WTC11 (cell line): ENCODE data around the gene ARMC9.

Source experiments
- CREM ChIP-seq: sonication (generic); formaldehyde crosslinking; IDR thresholded peaks from 2 replicates; pipeline ENCODE4 v1.8.1; 2022; ENCODE audit warnings: mild to moderate bottlenecking, missing genetic modification reagents, moderate library complexity
- EMX1 ChIP-seq: fragments of 250-450 bp; sonication (Bioruptor Pico); IDR thresholded peaks from 2 replicates; pipeline ENCODE4 v1.8.0; 2021; ENCODE audit warnings: mild to moderate bottlenecking
- ETV6 ChIP-seq: sonication (generic); formaldehyde crosslinking; IDR thresholded peaks from 2 replicates; pipeline ENCODE4 v1.8.1; 2022; ENCODE audit warnings: mild to moderate bottlenecking, missing genetic modification reagents
- GABPB1 ChIP-seq: sonication (generic); formaldehyde crosslinking; IDR thresholded peaks from 2 replicates; pipeline ENCODE4 v1.8.1; 2023; ENCODE audit warnings: mild to moderate bottlenecking, missing genetic modification reagents
- JUN ChIP-seq: sonication (generic); formaldehyde crosslinking; IDR thresholded peaks from 2 replicates; pipeline ENCODE4 v1.8.0; 2023; ENCODE audit warnings: mild to moderate bottlenecking, missing genetic modification reagents
- RELA ChIP-seq: sonication (generic); formaldehyde crosslinking; IDR thresholded peaks from 2 replicates; pipeline ENCODE4 v1.8.1; 2022; ENCODE audit warnings: missing genetic modification reagents, mild to moderate bottlenecking, borderline replicate concordance
- SP1 ChIP-seq: sonication (generic); formaldehyde crosslinking; conservative IDR thresholded peaks from 2 replicates; pipeline ENCODE4 v1.8.1; 2022; ENCODE audit warnings: missing genetic modification reagents
- ZNF263 ChIP-seq: sonication (generic); formaldehyde crosslinking; IDR thresholded peaks from 2 replicates; pipeline ENCODE4 v1.8.1; 2022; ENCODE audit warnings: low read depth, mild to moderate bottlenecking, moderate library complexity, missing genetic modification reagents
- TF ChIP-seq, protein P1 (sequence below): fragments of 200-600 bp; IDR thresholded peaks from 2 replicates; pipeline ENCODE4 v1.8.0; 2022; ENCODE audit warnings: antibody characterized with exemption

- TF ChIP-seq GABPB1 (CRISPR knock-in tag), result no peak
- TF ChIP-seq, protein P1, sequence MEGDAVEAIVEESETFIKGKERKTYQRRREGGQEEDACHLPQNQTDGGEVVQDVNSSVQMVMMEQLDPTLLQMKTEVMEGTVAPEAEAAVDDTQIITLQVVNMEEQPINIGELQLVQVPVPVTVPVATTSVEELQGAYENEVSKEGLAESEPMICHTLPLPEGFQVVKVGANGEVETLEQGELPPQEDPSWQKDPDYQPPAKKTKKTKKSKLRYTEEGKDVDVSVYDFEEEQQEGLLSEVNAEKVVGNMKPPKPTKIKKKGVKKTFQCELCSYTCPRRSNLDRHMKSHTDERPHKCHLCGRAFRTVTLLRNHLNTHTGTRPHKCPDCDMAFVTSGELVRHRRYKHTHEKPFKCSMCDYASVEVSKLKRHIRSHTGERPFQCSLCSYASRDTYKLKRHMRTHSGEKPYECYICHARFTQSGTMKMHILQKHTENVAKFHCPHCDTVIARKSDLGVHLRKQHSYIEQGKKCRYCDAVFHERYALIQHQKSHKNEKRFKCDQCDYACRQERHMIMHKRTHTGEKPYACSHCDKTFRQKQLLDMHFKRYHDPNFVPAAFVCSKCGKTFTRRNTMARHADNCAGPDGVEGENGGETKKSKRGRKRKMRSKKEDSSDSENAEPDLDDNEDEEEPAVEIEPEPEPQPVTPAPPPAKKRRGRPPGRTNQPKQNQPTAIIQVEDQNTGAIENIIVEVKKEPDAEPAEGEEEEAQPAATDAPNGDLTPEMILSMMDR, result no peak
- TF ChIP-seq SP1 (CRISPR knock-in tag), result no peak
- TF ChIP-seq EMX1 (CRISPR knock-in tag), result no peak
- TF ChIP-seq ETV6 (CRISPR knock-in tag), result no peak
- TF ChIP-seq JUN (CRISPR knock-in tag), result no peak
- TF ChIP-seq CREM (CRISPR knock-in tag), result no peak
- TF ChIP-seq ZNF263 (CRISPR knock-in tag), result no peak
- TF ChIP-seq RELA (CRISPR knock-in tag), result no peak
These were observed 99.7 kb downstream of the ARMC9 start for GRCh38 chr2:231298091-231298490.
